ENCODE data around the gene CCR6.

CCR6 gene

GRCh38 chr6:167121335-167121841, 1.5 kb upstream of the CCR6 start:
- DNase-seq: no peak

DNA sequence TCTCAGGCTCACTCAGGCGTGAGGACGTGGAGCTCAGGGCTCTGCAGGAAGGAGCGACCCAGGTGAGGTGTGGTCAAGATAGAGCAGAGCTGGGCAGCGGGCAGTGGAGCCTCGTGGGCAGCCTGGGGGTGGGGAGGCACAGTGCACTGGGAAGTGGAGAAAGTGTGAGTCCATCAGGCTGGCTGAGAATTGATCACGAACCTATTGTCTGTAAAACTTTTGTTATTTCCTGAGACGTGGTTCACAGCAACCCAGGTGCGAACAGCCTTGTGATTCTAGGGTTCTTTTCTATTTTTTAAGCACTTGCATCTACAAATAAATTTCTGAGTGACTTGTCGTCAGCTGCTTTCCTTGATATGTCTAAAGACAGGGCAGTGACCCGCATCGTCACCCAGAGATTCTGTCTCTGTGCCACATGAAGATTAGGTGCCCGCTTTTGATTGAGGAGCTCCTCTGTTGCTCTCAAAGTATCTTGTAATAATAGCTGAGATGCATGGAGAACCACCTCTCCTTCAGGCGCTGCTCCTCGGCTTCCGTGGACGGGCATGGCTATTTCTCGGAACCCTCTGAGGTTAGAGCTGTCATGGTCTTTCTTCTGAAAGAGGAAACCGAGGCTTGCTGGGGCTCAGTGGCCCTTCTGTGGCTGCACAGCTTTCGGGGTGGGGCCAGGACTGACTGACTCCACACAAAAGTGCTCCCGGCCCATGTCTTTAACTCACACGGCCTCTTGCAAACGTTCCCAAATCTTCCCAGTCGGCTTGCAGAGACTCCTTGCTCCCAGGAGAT, 662 bp upstream of the CCR6 start:
- DNase-seq: peak in 1 of 2 donors; percentile 39

- DNase-seq: no peak
These were observed 1.9 kb downstream of the CCR6 start for GRCh38 chr6:167124753-167125152.

GRCh38 chr6:167125410-167125809, 2.5 kb downstream of the CCR6 start:
- DNase-seq: no peak

DNA sequence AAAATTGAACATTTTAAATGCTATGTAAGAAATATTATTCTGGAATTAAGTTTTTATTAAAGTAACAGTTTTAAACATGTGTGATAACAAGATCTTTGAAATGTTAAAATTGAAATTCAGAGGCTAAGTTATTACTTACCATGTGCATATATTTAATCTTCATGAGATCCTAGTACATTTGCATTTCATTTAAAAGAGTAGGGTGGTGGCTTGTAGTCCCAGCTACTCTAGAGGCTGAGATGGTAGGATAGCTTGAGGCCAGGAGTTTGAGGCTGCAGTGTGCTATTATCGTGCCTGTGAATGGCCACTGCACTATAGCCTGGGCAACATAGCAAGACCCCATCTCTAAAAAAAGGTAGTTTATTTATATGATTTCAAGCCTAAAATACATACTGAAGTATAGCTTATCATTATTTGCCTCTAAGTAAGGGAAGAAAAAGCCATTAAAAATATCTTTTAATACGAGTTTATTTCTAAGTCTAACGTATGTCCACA, 3.0 kb downstream of the CCR6 start:
- no peak for DNase-seq

- no peak for DNase-seq
These were observed 5.1 kb downstream of the CCR6 start for GRCh38 chr6:167127785-167128531.

DNA sequence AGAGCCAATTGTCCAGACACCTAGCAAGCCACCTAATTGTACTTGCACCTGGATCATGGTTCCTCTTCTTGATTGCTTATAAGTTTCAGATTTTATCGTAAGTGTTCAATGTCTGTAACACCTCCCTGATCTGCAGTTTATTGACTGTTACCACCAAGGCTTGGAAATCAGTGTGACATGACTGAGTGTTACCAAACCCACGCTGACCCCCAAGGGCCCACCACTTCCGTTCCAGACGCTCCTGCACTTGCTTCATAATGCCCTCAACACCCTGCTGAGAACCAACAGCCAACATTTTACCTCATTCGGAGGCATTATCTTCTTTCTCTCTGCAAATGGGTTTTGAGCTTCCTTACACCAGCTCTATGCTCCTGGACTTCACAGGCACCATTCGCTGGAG, 6.3 kb downstream of the CCR6 start:
- no peak for DNase-seq

DNA sequence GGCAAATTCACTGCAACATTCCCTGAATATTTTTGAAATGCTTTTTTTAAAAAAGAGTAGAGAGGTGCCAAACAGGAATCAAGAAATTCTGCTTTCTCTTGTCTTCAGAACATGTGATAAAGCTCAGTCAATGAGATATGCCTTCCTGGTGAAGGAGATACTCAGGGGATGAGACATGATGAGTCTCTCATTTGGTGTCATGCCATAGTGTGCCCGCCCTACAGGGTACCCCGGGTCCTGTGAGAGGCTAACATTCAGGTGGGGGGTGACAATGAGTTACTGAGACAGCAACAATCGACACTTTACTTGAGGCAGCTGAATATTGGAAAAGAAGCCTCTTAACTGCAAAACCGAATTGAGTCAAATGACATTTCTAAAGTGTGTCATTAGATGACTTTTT, 6.7 kb downstream of the CCR6 start:
- DNase-seq: no peak

- DNase-seq: no peak
These were observed 7.2 kb downstream of the CCR6 start for GRCh38 chr6:167130008-167130677.

GRCh38 chr6:167130712-167131684, 8.1 kb downstream of the CCR6 start:
- no peak for DNase-seq

DNA sequence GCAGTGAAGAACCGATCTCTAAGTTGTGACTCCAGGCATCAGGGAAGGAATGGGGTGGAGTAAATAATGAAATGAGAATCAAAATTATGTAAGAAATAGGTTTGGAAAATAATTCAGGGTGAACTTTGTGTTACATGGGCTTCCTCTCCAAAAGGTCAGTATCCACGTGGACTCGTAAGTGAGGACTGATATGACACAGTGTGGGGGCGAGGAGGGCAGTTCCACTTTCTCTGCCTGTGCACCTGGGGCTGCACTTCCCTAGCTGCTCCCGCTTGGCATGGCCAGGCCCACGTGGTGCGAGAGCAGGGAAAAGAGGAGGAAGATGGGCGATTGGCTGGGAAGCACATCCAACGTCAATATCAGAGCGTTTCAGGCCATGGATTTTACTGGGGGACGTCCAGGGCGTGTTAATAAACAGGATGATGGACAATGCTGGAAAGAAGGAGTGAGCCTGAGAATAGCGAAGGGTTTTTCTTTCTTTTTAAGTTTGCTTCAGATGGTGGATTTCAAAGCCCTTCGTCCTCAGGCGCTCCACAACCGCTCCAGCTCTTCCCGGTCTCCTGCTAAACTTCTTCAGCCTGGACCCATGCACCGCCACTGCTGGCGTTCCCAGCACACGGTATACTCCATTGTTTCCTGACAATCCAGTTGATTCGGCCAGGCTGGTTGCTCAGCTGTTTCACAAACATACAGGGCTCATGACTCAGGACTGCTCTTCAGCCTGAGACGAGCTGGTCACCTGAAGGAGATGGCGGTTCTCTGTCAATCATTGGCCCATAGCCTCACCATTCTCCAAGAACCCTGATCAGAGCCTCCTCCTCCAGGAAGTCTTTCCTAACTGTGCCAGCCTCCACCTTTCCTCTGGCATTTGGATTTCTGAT, 11.8 kb downstream of the CCR6 start:
- no peak for DNase-seq

GRCh38 chr6:167136376-167136775, 13.5 kb downstream of the CCR6 start:
- no peak for DNase-seq

DNA sequence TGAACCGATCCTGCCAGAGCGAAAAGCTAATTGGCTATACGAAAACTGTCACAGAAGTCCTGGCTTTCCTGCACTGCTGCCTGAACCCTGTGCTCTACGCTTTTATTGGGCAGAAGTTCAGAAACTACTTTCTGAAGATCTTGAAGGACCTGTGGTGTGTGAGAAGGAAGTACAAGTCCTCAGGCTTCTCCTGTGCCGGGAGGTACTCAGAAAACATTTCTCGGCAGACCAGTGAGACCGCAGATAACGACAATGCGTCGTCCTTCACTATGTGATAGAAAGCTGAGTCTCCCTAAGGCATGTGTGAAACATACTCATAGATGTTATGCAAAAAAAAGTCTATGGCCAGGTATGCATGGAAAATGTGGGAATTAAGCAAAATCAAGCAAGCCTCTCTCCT, 14.2 kb downstream of the CCR6 start:
- DNase-seq: no peak

DNA sequence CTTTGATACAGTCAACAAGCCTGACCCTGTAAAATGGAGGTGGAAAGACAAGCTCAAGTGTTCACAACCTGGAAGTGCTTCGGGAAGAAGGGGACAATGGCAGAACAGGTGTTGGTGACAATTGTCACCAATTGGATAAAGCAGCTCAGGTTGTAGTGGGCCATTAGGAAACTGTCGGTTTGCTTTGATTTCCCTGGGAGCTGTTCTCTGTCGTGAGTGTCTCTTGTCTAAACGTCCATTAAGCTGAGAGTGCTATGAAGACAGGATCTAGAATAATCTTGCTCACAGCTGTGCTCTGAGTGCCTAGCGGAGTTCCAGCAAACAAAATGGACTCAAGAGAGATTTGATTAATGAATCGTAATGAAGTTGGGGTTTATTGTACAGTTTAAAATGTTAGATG, 15.0 kb downstream of the CCR6 start:
- no peak for DNase-seq

- no peak for DNase-seq
These were observed 16.9 kb downstream of the CCR6 start for GRCh38 chr6:167139761-167140160.

GRCh38 chr6:167140589-167141474, 17.9 kb downstream of the CCR6 start:
- DNase-seq: no peak

DNA sequence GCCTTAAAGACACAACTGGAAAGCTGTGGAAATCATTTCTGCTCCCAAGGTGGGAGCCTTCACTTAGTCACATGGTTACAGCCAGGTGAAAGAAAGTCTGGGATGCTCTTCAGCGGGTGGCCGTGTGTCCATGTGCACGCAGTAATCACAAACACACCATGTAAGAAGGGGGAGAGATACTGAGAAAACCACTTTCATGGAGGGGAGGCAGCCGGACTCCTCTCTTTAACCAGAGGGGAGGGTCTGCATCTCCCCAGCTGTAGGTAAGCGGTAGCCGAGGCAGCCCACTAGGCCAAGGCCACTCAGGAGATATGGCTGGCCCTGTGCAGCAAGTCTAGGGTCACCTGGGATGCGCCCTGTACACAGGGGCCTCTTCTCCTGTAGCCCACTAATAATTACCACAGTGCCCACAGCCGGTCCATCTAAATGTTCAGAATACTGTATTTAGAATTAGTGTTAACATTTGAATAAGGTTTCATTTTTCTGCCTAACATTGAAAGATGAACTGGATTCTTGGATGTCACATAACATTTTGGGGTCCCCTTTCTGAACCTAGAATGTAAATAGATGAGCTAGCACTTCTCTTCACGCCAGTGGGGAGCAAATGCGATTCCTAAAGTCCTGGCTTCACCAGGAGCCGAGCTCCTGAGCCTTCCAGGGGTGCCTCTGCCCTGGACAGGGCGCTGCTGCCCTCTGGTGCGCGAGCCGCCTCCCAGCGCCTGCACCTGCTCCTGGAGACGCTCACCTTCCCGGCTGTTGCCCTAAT, 19.0 kb downstream of the CCR6 start:
- DNase-seq: peak; percentile 48 to 62

GRCh38 chr6:167142433-167142761, 19.5 kb downstream of the CCR6 start:
- DNase-seq: no peak

DNA sequence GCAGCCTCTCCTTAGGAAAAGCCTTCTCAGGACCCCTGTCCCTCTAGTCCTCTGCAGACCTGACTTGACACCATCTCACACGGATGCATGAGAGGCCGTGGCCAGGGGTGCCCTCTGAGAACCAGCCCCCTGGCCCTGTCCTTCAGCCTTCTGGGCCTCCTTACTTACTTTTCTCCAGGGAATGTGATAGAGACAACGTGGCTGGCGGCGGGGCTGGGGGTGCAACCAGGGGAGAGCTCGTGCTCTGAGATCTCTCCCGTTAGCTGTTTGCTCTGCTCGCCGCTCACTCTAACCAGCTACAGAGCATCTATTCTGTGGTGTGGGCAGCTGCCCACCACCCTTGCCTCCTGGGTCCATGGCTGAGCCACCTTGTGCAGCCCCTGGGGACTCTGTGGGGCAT, 20.1 kb downstream of the CCR6 start:
- no peak for DNase-seq
